Measurements from ENCODE around the gene MXRA7.
A peak's percentile ranks its signal among the peaks of the same experiment; 100 is the strongest.
"Not testable (repeated sequence)": the region's sequence is repeated elsewhere in the genome, so short reads cannot be mapped to it uniquely, and the experiment has no call there.

Gene MXRA7

DNA sequence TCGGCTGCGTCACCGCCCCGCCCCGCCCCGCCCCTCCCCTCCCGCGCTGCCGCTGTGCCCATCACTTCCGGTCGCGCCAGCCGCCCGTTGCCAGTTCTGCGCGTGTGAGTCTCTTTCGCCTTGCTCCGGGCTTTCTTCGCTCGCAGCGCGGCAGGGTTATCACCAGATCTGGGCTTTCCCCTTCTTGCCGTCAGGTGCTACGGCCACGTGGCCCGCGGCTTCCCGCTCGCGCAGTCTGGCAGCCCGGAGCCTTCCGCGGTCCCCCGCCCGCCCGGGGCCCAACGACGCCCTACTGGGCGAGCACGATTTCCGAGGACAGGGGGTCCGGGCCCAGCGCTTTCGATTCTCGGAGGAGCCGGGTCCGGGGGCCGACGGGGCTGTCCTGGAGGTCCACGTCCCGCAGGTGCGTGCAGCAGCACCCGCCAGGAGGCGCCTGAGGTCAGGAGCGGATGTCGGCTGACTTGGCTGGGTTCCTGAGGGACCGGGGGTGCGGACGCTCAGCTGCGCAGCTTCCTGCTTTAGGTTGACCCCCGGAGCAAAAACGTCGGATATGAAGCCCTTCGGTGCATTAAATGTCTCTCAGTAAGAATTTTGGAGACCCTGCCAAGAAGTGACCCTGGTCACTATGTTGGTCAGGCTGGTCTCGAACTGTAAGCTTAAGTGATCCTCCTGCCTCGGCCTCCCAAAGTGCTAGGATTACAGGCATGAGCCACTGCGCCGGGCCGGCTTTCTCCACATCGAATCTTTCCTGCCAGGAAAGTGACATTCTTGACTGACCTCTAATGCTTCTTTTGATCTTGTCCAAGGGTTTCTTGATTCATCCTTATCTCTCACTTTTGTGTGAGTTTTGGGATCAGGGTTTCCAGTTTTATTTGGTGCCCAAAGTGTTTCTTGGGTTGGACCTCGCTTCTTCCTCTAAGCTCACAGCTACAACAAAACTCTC, 16.3 kb upstream of the MXRA7 start, which contains the start of gene METTL23:
Gene METTL23, plus strand, starts transcription at position 64 of the 943 bp plus-strand sequence. CDS start 2,872 bp downstream, outside the sequence.
- Histone ChIP-seq H4K20me1 (peaks cover 51% of the 10 kb centered on the region), H3K36me3 (peaks cover 59% of the 10 kb centered on the region), H3K4me2 (peak within 1 kb of the TSS; percentile 91), H3K9me3 (no peaks in the 10 kb centered on the region), H3K27ac (peak within 1 kb of the TSS; percentile 100), H3K9ac (peak within 1 kb of the TSS; percentile 99), H3K4me3 (peak within 1 kb of the TSS; percentile 80), H3K4me1 (peaks cover 77% of the 10 kb centered on the region), H3K27me3 (no peaks in the 10 kb centered on the region)
- no peak for TF ChIP-seq Cebpa-rat (IDR thresholded peaks at IDR 0.05)

GRCh38 chr17:76726231-76726775, 15.5 kb upstream of the MXRA7 start, which contains the start of gene JMJD6:
TSS of gene JMJD6 (minus strand) at chr17:76726606. CDS start at chr17:76726475, 131 bp downstream.
- Histone ChIP-seq H3K9me3 (no peaks in the 10 kb centered on the region), H3K9ac (peak within 1 kb of the TSS; percentile 99), H4K20me1 (peaks cover 50% of the 10 kb centered on the region), H3K4me1 (peaks cover 77% of the 10 kb centered on the region), H3K27ac (peak within 1 kb of the TSS; percentile 100), H3K36me3 (peaks cover 59% of the 10 kb centered on the region), H3K4me2 (peak within 1 kb of the TSS; percentile 91), H3K27me3 (no peaks in the 10 kb centered on the region), H3K4me3 (peak within 1 kb of the TSS; percentile 80)
- TF ChIP-seq Cebpa-rat (IDR thresholded peaks at IDR 0.05), result no peak

DNA sequence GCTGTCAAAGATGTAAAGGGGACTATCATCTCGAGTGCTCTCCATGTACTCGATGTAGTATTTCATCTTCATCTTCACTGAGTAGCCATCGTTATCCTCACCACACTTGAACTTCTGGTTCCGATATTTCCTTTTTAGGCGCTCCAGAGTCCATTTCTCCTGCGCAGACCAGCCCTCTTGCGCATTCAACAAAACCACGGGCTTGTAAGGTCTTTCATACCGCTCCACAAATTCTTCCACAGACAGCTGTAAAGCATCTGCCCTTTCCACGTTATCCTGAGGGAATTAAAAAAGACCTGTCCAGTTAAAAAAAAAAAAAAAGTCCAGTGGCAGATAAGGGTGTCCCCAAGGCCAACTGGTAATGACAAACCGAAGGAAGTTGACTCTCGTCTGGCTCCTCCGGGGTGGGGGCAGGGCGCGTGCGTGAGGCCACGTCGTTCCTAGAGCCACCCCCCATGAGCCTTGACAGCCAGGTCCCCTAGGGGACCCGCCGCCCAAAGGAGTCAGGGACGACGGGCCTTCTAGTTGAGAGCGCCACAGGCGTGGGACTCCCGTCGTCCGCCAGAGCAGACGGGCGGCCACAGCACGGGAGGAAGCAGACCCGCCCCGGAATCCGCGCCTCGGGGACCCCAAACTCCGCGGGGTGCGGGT, 14.9 kb upstream of the MXRA7 start:
- Histone ChIP-seq H3K4me3 (peak overlapping the region; percentile 80), H3K36me3 (peaks cover 61% of the 10 kb centered on the region), H4K20me1 (peaks cover 52% of the 10 kb centered on the region), H3K27me3 (no peaks in the 10 kb centered on the region), H3K4me1 (peaks cover 78% of the 10 kb centered on the region), H3K27ac (peak overlapping the region; percentile 100), H3K9me3 (no peaks in the 10 kb centered on the region), H3K4me2 (peak overlapping the region; percentile 91), H3K9ac (peak overlapping the region; percentile 99)
- TF ChIP-seq Cebpa-rat (IDR thresholded peaks at IDR 0.05), result no peak

GRCh38 chr17:76723812-76724211, 13.0 kb upstream of the MXRA7 start:
- Histone ChIP-seq H3K4me2 (peak overlapping the region; percentile 91; the same call in 1 of the 2 replicates), H3K4me3 (no peak overlapping the region), H3K27ac (no peak overlapping the region), H3K27me3 (no peaks in the 10 kb centered on the region), H3K4me1 (peaks cover 60% of the 10 kb centered on the region), H3K9ac (0 out of 2 replicates have a peak overlapping the region, but pooled peaks have one; percentile 40), H3K9me3 (no peaks in the 10 kb centered on the region), H3K36me3 (peaks cover 64% of the 10 kb centered on the region), H4K20me1 (peaks cover 46% of the 10 kb centered on the region)
- no peak for TF ChIP-seq Cebpa-rat (IDR thresholded peaks at IDR 0.05)

- not testable (repeated sequence) for H3K27me3 ChIP-seq, H3K27ac ChIP-seq, H3K4me3 ChIP-seq, H3K9me3 ChIP-seq, H3K9ac ChIP-seq
- H4K20me1 ChIP-seq, result peaks cover 54% of the 10 kb centered on the region
- H3K4me2 ChIP-seq, result peak overlapping the region; percentile 91
- H3K36me3 ChIP-seq, result peaks cover 72% of the 10 kb centered on the region
- peaks cover 52% of the 10 kb centered on the region for H3K4me1 ChIP-seq
Measured at GRCh38 chr17:76722977-76723376, 12.2 kb upstream of the MXRA7 start.

- Histone ChIP-seq H4K20me1 (peaks cover 55% of the 10 kb centered on the region), H3K27ac (no peak overlapping the region), H3K4me3 (no peak overlapping the region), H3K4me1 (peaks cover 55% of the 10 kb centered on the region), H3K27me3 (no peaks in the 10 kb centered on the region), H3K9ac (peak overlapping the region; percentile 31; the same call in 1 of the 2 replicates), H3K9me3 (no peaks in the 10 kb centered on the region), H3K36me3 (peaks cover 79% of the 10 kb centered on the region), H3K4me2 (no peak overlapping the region; the same call in 1 of the 2 replicates)
- TF ChIP-seq Cebpa-rat (IDR thresholded peaks at IDR 0.05), result no peak
Measured at GRCh38 chr17:76722279-76722678, 11.5 kb upstream of the MXRA7 start.

DNA sequence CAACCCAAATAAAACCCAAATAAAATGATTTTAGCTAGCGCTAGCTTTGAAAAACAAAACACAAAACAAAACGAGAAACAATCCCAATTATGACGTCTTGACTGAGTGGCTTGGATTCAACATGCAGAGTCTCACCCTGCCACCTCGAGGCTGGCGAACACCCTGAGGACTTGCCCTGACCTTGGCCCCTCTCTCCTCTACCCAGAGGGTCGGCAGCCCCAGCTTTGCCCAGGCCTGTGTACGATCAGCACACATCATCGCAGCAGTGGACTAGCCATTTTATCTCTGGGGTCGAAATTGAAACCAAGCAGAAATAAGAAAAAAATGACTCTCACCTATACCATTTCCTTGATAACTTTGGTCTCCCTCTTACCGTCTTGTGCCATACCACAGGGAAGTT, 10.7 kb upstream of the MXRA7 start:
- H3K36me3 ChIP-seq, result peaks cover 87% of the 10 kb centered on the region
- H3K9me3 ChIP-seq, result no peaks in the 10 kb centered on the region
- no peaks in the 10 kb centered on the region for H3K27me3 ChIP-seq
- no peak overlapping the region for H3K27ac ChIP-seq
- H3K4me3 ChIP-seq, result no peak overlapping the region
- peaks cover 59% of the 10 kb centered on the region for H4K20me1 ChIP-seq
- 0 out of 2 replicates have a peak overlapping the region, but pooled peaks have one; percentile 38 for H3K9ac ChIP-seq
- peaks cover 63% of the 10 kb centered on the region for H3K4me1 ChIP-seq
- TF ChIP-seq Cebpa-rat (IDR thresholded peaks at IDR 0.05), result no peak
- no peak overlapping the region for H3K4me2 ChIP-seq

DNA sequence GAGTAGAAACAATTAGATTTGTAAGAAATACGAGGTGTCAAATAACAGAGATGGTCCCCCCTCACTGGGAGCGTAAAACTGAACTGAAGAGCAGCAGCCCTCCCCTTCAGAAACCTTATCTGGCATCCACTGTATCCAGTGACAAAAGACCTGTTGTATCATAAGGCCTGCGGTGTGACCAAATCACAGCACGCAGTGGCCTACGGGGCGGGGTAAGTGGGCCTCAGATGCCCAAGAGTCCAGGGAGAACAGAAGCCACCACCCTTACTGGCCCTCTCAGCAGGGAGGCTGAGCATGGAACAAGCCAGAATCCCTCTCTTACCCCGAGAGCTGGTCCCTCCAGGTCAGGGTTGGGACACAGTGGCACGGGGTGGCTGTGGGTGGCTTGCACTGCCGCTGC, 10.2 kb upstream of the MXRA7 start:
- H3K4me3 ChIP-seq, result no peak overlapping the region
- H3K27ac ChIP-seq, result no peak overlapping the region
- H3K36me3 ChIP-seq, result peaks cover 93% of the 10 kb centered on the region
- H3K9me3 ChIP-seq, result no peaks in the 10 kb centered on the region
- H3K9ac ChIP-seq, result peak overlapping the region; percentile 38; the same call in 1 of the 2 replicates
- peaks cover 62% of the 10 kb centered on the region for H4K20me1 ChIP-seq
- H3K4me2 ChIP-seq, result 0 out of 2 replicates have a peak overlapping the region, but pooled peaks have one; percentile 15
- no peaks in the 10 kb centered on the region for H3K27me3 ChIP-seq
- peaks cover 69% of the 10 kb centered on the region for H3K4me1 ChIP-seq
- no peak for TF ChIP-seq Cebpa-rat (IDR thresholded peaks at IDR 0.05)

GRCh38 chr17:76720211-76720610, 9.4 kb upstream of the MXRA7 start:
- no peaks in the 10 kb centered on the region for H3K27me3 ChIP-seq
- H3K27ac ChIP-seq, result no peak overlapping the region
- H4K20me1 ChIP-seq, result peaks cover 62% of the 10 kb centered on the region
- TF ChIP-seq Cebpa-rat (IDR thresholded peaks at IDR 0.05), result no peak
- peaks cover 70% of the 10 kb centered on the region for H3K4me1 ChIP-seq
- H3K9me3 ChIP-seq, result no peaks in the 10 kb centered on the region
- no peak overlapping the region for H3K4me3 ChIP-seq
- H3K9ac ChIP-seq, result no peak overlapping the region
- H3K36me3 ChIP-seq, result peaks cover 100% of the 10 kb centered on the region
- H3K4me2 ChIP-seq, result no peak overlapping the region

All from BLaER1 (cell line).